Left hindlimb (tissue), 1 donor: ENCODE measurements around the gene KRTAP10-9.
"Not testable (repeated sequence)": the region's sequence is repeated elsewhere in the genome, so short reads cannot be mapped to it uniquely, and the experiment has no call there.

Experiments
- DNase-seq: peaks from one replicate; pipeline ENCODE4 v3.0.0-alpha.2; 2018

Gene KRTAP10-9

DNA sequence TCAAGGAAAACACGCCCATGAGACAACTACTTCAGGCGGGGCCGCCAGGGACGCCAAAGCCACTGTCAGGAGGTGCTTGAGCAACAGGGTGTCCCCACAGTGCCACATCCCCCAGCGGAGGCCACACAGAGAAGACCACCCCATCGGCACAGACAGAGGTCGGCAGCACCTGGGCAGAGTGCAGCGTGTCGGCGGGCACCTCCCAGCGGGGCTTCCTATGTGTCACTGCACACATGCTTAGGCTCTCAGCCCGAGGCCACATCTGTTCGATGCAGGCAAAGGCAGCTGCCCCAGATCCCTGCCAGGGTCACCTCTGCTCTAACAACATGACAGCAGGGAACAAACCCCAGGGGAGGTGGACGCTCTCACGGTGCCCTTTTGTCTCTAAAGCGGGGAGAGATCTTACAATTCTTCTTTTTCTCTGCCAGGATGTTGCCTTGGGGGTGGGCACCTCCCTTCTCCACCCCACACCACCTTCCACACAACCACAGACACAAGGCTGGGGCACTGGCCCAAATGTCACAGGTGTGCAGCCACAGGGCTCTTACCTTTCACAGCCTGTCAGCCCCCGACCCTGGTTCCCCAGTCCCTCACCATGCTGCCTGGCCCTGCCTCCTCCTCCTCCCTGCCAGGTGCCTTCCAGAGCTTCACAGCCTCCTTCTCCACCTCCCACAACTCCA, 10.8 kb upstream of the KRTAP10-9 start:
- DNase-seq = no peak

DNA sequence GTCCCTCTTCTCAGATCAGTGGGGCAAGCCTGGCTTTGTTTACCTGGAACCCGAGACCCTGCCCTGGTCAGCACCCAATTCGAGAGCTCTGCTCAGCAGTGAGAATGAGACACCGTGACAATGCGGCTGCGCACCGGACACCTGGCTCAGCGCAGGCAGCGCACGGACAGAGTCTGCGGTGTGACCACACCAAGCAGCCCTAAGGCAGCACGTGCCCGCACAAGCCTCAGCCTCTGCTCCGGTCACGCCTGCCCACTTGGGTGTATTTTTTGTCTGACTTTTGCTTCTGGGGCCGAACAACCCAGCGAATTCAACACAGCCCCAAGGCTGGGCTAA, 10.3 kb upstream of the KRTAP10-9 start:
- no peak for DNase-seq

DNA sequence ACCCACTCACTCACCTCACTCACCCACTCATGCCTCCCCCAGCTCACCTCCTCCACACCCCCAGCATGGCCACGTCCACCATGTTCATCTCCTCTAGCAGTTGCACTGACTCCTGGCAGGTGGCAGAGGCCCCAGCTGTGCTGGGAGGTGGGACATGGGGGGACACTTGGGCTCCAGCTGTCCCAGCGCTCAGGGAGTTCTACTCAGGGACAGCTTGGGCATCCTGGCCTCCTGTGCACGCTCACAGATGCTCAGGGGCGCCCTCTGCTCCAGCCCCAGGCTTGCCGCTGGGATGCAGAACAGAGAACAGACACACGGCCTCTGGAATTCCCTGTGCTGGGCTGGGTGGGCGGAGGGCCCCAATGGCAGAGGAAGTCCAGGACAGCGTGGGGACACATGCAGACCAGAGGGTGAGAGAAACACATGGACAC, 9.8 kb upstream of the KRTAP10-9 start:
- no peak for DNase-seq

DNA sequence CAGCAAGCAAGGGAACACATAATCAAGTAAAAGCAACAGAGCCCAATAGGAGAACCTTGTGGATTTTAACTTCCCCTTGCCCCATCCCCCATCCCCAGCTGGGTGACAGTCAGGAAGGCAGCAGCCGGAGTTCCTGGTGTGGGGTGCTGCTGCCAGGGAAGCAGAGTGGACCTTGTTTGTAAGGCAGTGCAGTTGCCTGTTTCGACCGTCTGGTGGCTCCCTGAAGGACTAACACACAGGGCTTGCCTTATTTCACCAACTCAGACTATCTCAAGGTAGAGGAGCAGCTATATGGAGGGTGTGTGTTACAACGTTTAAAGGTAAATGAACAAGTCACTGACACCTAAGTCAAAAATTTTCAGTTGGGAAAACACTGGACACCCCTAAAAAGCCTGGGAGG, 8.4 kb upstream of the KRTAP10-9 start:
- DNase-seq = no peak

DNA sequence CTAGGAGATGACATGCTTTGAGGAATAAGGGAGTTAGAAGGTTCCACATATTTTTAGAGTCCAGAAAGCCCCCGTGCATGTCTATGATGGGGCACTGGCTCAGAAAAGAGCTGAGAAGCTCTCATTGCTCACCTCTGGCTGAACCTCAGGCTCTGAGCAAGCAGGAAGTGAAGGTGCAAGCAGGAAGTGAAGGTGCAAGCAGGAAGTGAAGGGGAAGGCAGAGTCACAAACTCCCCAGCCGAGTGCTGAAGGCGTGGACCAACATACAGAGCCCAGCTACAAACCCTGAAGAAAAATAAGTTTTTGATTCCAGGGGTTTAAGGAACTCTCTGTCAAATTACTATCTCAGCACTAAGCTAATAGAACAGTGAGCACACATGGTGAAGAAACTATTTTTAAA, 8.0 kb upstream of the KRTAP10-9 start:
- DNase-seq = no peak

DNA sequence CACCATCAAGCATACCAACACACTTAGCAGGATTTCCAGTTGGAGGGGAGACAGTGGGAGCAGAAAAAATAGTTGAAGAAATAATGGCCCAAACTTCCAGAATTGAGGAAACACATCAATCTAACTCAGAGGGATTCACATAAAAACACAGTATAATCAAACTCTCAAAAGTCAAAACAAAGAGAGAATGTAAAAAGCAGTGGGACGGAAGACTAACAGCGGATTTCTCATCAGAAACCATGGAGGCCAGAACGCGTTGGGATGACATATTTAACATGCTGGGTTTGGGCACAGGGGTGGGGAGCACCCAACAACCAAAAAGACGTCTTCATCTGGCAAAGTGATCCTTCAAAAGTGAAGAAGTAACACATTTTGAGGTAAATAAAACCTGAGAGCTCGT, 7.0 kb upstream of the KRTAP10-9 start:
- no peak for DNase-seq

DNA sequence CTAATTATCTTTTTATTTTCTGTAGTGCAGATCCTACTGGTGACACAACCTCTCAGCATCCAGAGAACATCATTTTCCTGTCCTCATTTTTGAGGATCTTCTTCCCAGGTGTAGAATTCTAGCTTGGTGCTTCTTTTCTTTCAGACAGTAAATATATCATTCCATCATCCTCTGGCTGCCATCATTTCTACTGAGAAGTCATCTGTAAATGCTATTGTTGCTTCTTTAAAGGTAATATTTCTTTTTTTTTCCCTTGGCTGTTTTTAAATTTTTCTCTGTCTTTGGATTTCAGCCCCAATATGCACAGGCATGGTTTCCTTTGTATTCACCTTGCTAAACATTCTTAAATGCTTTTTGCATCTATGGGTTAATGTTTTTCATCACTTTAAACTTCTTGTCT, 3.3 kb upstream of the KRTAP10-9 start:
- no peak for DNase-seq

DNA sequence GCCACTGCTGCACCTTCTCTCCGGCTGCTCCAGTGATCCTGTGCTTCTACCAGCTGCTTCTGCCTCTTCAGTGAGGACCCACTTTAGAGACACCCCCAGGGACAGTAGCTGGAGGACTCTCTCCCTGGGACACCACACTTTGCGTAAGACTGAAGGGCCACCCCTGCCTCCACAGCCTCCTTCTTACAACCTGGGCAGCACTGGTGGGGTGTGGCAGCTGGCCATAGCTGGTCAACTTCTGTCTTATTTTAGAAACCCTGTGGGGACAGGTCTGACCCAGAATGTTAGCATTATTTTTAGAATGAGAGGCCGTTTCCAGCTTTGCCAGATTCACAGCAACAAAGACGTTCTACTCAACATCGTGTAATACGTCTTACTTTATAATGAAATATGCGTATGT, 1.1 kb upstream of the KRTAP10-9 start:
- no peak for DNase-seq

DNA sequence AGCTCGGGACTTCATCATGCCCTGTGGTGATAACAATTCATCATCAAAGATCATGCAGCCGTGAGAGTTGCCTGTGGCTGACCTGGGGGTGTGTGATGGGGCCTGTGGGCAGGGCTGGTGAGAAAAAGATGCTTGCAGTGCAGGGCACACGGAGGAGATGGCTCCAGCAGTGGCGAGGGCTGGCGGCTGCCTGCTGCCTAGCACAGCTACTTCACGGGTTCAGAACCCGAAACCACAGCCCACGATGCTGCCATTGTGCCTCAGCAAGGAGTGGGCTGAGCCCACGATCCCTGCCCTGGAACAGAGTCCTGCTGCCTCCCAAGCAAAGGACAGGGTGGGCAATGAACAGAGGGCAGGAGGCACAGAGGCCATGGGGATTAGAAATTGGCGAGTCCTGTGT, 631 bp upstream of the KRTAP10-9 start:
- DNase-seq = no peak

DNA sequence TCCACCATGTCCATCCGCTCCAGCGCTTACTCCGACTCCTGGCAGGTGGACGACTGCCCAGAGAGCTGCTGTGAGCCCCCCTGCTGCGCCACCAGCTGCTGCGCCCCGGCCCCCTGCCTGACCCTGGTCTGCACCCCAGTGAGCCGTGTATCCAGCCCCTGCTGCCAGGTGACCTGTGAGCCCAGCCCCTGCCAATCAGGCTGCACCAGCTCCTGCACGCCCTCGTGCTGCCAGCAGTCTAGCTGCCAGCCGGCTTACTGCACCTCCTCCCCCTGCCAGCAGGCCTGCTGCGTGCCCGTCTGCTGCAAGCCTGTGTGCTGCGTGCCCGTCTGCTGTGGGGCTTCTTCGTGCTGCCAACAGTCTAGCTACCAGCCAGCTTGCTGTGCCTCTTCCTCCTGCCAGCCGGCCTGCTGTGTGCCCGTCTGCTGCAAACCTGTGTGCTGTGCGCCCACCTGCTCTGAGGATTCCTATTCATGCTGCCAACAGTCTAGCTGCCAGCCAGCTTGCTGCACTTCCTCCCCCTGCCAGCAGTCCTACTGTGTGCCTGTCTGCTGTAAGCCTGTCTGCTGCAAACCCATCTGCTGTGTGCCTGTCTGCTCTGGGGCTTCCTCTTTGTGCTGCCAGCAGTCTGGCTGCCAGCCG, 409 bp downstream of the KRTAP10-9 start:
- not testable (repeated sequence) for DNase-seq

DNA sequence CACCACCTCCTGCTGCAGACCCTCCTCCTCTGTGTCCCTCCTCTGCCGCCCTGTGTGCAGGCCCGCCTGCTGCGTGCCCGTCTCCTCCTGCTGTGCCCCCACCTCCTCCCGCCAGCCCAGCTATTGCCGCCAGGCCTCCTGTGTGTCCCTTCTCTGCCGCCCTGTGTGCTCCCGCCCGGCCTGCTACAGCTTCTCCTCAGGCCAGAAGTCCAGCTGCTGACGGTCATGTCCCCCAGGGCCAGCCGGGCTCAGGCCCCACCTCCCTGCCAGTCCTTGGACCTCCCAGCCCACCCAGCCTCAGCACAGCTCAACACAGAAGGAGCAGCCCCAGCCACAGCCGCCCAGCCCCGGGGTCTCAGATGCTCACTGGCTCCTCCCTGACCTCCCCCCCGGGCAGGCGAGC, 939 bp downstream of the KRTAP10-9 start:
- not testable (repeated sequence) for DNase-seq

DNA sequence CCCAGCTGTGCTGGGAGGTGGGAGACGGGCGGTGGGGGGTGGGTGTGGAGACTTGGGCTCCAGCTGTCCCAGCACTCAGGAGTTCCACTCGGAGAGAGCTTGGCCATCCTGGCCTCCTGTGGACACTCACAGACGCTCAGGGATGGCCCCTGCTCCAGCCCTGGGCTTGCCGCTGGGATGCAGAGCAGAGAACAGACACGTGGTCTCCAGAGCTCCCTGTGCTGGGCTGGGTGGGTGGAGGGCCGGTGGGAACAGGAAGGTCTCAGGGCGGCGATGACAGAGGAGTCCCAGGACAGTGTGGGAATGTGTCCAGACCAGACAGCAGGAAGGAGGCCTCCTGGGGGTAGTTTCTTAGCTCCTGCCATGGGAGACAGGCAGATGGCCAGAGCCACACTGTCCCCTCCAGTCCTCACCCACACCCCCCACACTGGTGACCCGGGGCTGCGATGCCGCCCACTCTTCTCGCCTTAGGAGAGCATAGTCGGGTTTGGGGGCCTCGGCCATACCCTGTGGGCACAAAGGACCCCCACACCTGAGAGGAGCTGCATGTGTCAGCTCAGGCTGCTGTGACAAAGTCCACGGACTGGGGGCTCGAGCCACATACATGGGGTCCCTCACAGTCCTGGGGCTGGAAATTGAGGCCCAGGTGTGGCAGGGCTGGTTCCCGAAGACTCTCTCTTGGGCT, 2.0 kb downstream of the KRTAP10-9 start:
- DNase-seq = no peak

DNA sequence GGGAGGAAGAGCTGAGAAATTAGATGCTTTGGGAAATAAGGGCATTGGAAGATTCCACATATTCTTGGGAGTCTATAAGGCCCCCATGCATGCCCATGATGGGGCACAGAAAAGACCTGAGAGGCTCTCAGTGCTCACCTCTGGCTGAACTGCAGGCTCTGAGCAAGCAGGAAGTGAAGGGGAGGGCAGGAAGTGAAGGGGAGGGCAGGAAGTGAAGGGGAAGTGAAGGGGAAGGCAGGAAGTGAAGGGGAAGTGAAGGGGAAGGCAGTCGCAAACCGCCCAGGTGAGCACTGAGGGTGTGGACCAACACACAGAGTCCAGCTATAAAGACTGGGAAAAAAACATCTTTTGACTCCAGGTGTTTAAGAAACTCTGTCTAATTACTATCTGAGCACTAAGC, 3.5 kb downstream of the KRTAP10-9 start:
- no peak for DNase-seq

DNA sequence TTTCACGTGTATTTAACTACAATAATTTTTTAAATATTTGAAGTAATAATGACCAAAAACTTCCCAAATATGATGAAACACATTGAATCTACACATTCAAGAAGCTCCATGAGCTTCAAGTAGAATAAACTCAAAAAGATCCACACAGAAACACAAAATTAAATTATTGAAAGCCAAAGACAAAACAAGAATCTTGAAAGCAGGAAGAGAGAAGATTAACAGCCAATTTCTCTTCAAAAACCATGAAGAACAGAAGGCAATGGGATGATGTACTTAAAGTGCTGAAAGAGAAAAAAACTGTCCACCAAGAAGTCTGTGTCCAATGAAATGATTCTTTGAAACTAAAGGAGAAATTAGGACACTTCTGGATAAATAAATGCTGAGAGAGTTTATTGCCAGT, 5.2 kb downstream of the KRTAP10-9 start:
- no peak for DNase-seq

DNA sequence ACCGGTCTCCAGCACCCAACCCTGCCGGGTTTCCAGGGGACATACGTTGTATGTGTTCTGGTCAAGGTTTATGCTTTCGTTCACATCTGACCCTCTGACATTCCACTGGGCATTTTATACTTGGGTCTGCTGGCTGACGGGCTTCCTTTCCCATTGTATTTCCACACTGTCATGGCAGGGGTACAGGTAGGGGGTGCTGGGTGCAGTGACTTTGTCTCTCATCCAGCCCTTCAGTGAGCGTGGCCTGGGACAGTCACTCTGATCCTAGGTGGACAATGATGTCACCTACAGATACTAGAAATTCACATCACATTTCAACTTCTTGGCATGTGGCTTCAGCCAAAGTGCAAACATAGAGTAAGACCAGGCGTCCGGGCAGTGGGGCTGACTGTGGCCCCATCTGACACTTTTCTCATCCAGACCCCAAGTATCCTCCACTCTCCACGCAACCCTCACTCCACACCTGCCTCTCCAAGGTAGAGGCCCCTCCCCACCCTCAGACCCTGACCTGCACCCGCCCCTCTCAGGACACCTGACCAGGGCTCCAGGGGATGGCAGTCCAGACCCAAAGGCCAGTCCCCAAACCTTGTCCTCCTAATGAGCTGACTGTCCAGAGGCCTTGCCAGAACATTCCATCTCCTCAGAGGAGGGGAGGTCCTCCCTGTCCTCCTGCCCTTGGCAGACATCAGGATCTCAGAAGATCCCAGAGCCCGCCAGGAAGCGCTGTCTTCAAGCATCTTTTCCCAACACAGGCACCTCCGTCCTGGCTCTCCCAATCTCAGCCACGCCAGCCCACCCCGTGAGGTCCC, 9.5 kb downstream of the KRTAP10-9 start:
- DNase-seq = no peak

DNA sequence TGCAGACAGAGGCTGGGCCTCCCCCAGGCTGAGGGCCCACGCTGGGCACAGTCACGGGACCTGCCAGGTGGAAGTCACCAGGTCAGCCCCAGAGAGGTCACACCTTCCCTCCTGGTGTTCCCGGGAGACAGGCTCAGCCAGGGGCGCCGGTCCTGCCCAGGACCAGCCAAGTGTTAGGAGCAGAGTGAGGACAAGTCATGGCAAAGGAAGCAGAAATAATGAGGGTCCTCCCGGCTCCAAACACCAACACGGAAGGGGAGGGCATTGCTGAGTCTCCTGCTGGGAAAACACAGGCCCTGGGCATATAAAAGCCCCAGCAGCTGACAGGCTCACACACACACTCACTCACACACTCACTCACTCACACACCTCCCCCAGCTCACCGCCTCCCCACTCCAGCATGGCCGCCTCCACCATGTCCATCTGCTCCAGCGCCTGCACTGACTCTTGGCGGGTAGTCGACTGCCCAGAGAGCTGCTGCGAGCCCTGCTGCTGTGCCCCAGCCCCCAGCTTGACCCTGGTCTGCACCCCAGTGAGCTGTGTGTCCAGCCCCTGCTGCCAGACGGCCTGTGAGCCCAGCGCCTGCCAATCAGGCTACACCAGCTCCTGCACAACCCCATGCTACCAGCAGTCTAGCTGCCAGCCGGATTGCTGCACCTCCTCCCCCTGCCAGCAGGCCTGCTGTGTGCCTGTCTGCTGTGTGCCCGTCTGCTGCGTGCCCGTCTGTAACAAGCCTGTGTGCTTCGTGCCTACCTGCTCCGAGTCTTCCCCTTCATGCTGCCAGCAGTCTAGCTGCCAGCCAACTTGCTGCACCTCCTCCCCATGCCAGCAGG, 10.3 kb downstream of the KRTAP10-9 start, which contains the start of gene KRTAP10-10:
KRTAP10-10 (plus strand) TSS at position 339 of the 833 bp plus-strand sequence; CDS start at position 401, 62 bp downstream.
- no peak for DNase-seq

DNA sequence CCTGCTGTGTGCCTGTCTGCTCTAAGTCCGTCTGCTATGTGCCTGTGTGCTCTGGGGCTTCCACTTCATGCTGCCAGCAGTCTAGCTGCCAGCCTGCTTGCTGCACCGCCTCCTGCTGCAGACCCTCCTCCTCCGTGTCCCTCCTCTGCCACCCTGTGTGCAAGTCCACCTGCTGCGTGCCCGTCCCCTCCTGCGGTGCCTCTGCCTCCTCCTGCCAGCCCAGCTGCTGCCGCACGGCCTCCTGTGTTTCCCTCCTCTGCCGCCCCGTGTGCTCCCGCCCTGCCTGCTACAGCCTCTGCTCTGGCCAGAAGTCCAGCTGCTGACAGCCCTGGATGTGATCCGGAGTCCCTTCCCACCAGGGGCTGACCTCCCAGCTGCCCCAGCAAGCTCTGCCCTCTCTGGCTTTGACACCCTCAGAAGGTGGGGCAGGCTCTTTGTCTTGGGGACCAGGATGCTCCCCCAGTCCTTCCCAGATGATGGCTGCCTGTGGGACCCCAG, 11.0 kb downstream of the KRTAP10-9 start:
- not testable (repeated sequence) for DNase-seq

DNA sequence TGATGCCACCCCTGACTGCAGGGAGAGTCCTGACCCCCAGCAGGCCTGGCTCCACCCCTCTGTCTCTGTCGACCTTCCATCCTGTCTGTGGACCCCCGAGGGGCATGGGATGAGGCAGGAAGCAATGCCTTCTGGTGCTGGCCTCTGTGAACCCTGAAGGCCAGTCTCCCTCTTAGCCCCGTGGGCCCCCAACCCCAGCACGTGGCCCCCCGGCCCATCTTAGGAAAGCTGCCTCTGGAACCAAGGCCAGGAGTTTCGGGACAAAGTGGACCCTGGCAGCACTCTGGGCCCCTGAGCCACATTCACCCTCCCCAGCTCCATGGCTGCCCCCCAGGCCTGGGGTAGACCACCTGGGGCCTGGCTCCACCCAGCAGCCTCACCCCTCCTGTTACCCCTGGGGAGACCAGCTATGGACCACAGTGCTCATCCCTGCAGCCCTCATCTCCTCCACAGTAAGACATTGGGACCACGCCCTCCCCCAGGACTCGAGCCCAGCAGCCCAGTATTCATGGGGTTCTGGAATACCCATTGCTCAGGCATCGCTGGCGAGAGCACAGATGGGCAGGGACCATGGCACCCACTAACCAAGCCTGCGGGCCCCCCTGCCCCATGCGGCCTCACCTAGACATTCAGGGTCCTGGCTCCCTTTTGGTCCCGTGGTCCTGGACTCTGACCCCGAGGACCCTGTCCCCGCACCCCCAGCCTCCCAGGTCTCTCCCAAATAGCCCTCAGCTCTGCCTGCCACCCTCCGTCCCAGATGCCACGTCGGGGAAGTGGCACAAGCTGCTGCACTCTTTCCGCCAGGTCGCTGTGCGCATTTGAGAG, 11.8 kb downstream of the KRTAP10-9 start:
- DNase-seq = not testable (repeated sequence)

DNA sequence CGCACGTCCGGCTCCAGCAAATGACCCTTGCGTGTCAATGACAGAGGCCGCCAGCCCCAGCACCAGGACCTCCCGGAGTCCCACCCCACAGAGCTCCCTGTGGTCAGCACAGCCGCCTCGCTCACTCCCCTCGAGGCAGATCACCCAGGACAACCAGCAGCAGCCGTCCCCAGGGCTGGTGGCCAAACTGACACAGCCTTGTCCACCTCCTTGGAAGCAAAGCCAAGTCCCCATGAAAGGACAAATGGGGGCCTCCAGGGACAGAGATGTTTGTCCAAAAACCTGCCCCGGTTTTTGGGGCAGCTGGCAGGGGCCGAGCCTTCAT, 12.4 kb downstream of the KRTAP10-9 start:
- DNase-seq = no peak

DNA sequence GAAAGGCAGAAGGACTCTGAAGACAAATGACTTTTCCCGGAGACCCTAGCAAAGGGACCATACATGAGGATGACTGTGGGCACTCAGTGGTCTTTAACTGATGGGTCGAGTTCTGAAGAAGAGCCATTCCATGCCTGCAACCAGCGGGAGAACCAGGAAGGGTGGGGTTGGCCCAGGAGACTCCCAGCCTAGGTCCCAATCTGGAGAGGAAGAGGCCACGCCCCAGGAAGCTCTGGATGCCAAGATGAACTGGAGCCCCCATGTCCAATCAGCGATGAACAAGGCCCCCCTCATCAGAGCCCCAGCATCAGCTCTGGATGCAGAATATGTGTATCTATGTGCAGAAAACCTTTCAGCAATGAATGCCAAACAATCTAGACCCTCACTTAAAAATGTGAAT, 13.9 kb downstream of the KRTAP10-9 start:
- no peak for DNase-seq

DNA sequence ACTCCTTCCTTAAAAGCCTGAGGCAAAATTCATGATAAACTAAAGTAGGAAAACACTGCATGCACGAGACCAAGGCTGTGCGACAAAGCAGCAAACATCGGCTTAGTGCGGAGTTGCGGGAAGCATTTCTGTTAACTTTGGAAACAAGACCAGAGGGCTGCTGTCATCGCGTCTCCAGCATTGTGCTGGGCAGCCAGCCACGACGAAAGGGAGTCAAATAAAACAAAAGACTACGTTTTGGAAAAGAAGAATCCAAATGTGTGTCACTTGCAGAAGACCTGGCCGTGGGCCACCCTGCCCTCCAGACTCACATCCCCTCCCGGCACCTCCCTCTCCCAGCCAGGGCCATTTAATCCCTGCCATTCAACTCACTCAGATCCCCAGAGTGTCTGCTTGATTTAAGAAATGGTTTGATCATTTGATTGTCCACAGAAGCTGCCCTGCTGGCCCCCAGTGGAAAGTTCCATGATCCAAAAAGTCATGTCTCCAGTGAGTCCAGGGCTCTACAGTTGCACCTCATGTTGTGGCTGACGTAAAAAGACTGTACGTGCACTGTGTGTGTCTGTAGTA, 16.9 kb downstream of the KRTAP10-9 start:
- no peak for DNase-seq
